Measurements from ENCODE around the gene MPV17L2.

- TF ChIP-seq ZFX (IDR thresholded peaks at IDR 0.05) (no peak), CTCF (conservative IDR thresholded peaks at IDR 0.05) (no peak)
These were observed 21.9 kb downstream of the MPV17L2 start for GRCh38 chr19:18214779-18215433.

Measured in C4-2B (cell line).